Liver (tissue), 9 donors: ENCODE measurements around the gene ATG4B. TPM values are rescaled to one million over a fixed set of nuclear protein-coding genes. Genes with fewer than 3 reads are reported as not detected.

ENCODE experiments used
- DNase-seq: peaks from one replicate; pipeline ENCODE4 v3.0.0-alpha.2; 2017; ENCODE audit warnings: low spot score
- H3K27ac ChIP-seq, 2 donors: one replicate each; pipeline ENCODE4 v1.7.0; 2013; ENCODE audit warnings: inconsistent platforms in 2 of 2, low read length in 2 of 2, control low read depth in 1 of 2, low read depth in 1 of 2, mild to moderate bottlenecking in 1 of 2
- H3K27me3 ChIP-seq, 4 donors: one replicate each; pipeline versions ENCODE4 v1.6.1 to v1.7.0; 2013; ENCODE audit warnings: low read length in 3 of 4, inconsistent platforms in 1 of 4, mild to moderate bottlenecking in 1 of 4, moderate library complexity in 1 of 4; ENCODE audit not compliant: control insufficient read depth in 4 of 4, insufficient read depth in 4 of 4
- H3K36me3 ChIP-seq, 4 donors: one replicate each; pipeline versions ENCODE4 v1.6.1 to v1.7.0; 2013; ENCODE audit warnings: low read length in 3 of 4, mild to moderate bottlenecking in 3 of 4, low read depth in 1 of 4, moderate library complexity in 1 of 4; ENCODE audit not compliant: control insufficient read depth in 4 of 4, insufficient read depth in 3 of 4
- H3K4me1 ChIP-seq, 4 donors: one replicate each; pipeline versions ENCODE4 v1.6.1 to v1.7.0; 2013; ENCODE audit warnings: low read length in 3 of 4, mild to moderate bottlenecking in 3 of 4, moderate library complexity in 1 of 4; ENCODE audit not compliant: control insufficient read depth in 4 of 4, insufficient read depth in 4 of 4
- H3K4me3 ChIP-seq, 3 donors: one replicate each; pipeline versions ENCODE4 v1.6.1 to v1.7.0; 2013; ENCODE audit warnings: low read length in 3 of 3, control low read depth in 1 of 3, low read depth in 1 of 3, mild to moderate bottlenecking in 1 of 3
- H3K9ac ChIP-seq, 2 donors: one replicate each; pipeline ENCODE4 v1.7.0; 2013; ENCODE audit warnings: low read length in 2 of 2, mild to moderate bottlenecking in 2 of 2, moderate library complexity in 2 of 2, control low read depth in 1 of 2, low read depth in 1 of 2
- H3K9me3 ChIP-seq, 4 donors: one replicate each; pipeline versions ENCODE4 v1.6.1 to v1.7.0; 2013; ENCODE audit warnings: low read length in 3 of 4; ENCODE audit not compliant: control insufficient read depth in 4 of 4
- CTCF ChIP-seq: fragments of 150-350 bp; IDR thresholded peaks from 2 replicates; pipeline ENCODE4 v1.5.1; 2017; ENCODE audit warnings: improper control_type of control experiment, low read depth, low read length; ENCODE audit not compliant: missing input control
- EGR1 ChIP-seq, 2 donors: IDR thresholded peaks; 2 replicates each; pipeline ENCODE4 v1.6.1; 2016 to 2018; ENCODE audit warnings: antibody characterized with exemption in 2 of 2, low read depth in 2 of 2
- FOXA1 ChIP-seq: IDR thresholded peaks from 2 replicates; pipeline ENCODE4 v1.6.1; 2016; ENCODE audit warnings: antibody characterized with exemption
- FOXA2 ChIP-seq: IDR thresholded peaks from 2 replicates; pipeline ENCODE4 v1.6.1; 2016; ENCODE audit warnings: antibody characterized with exemption
- GABPA ChIP-seq, 2 donors: IDR thresholded peaks in 1 of 2; conservative IDR thresholded peaks in 1 of 2; 2 replicates each; pipeline ENCODE4 v1.6.1; 2016; ENCODE audit warnings: antibody characterized with exemption in 2 of 2, mild to moderate bottlenecking in 1 of 2, moderate library complexity in 1 of 2
- HNF4A ChIP-seq, 2 donors: conservative IDR thresholded peaks; 2 replicates each; pipeline ENCODE4 v1.6.1; 2016; ENCODE audit warnings: antibody characterized with exemption in 2 of 2, mild to moderate bottlenecking in 2 of 2
- HNF4G ChIP-seq: IDR thresholded peaks from 2 replicates; pipeline ENCODE4 v1.6.1; 2016; ENCODE audit warnings: antibody characterized with exemption
- JUND ChIP-seq, 2 donors: IDR thresholded peaks; 2 replicates each; pipeline ENCODE4 v1.6.1; 2016; ENCODE audit warnings: antibody characterized with exemption in 2 of 2
- MAX ChIP-seq: IDR thresholded peaks from 2 replicates; pipeline ENCODE4 v1.6.1; 2016; ENCODE audit warnings: antibody characterized with exemption
- NR2F2 ChIP-seq: IDR thresholded peaks from 2 replicates; pipeline ENCODE4 v1.6.1; 2016; ENCODE audit warnings: antibody characterized with exemption
- RAD21 ChIP-seq, 2 donors: IDR thresholded peaks; 2 replicates each; pipeline ENCODE4 v1.6.1; 2016; ENCODE audit warnings: antibody characterized with exemption in 2 of 2, mild to moderate bottlenecking in 2 of 2
- REST ChIP-seq: IDR thresholded peaks from 2 replicates; pipeline ENCODE4 v1.6.1; 2016; ENCODE audit warnings: antibody characterized with exemption, mild to moderate bottlenecking
- RXRA ChIP-seq, 2 donors: IDR thresholded peaks; 2 replicates each; pipeline ENCODE4 v1.6.1; 2017 to 2018; ENCODE audit warnings: antibody characterized with exemption in 2 of 2, mild to moderate bottlenecking in 1 of 2
- SP1 ChIP-seq: IDR thresholded peaks from 2 replicates; pipeline ENCODE4 v1.6.1; 2018; ENCODE audit warnings: antibody characterized with exemption, mild to moderate bottlenecking
- TAF1 ChIP-seq: conservative IDR thresholded peaks from 2 replicates; pipeline ENCODE4 v1.6.1; 2016; ENCODE audit warnings: antibody characterized with exemption, mild to moderate bottlenecking
- YY1 ChIP-seq: IDR thresholded peaks from 2 replicates; pipeline ENCODE4 v1.6.1; 2016; ENCODE audit warnings: antibody characterized with exemption, mild to moderate bottlenecking
- ZBTB33 ChIP-seq: IDR thresholded peaks from 2 replicates; pipeline ENCODE4 v1.6.1; 2016; ENCODE audit warnings: antibody characterized with exemption
- WGBS: extraction: QIAGEN DNeasy Blood & Tissue Kit; methylation state at CpG from one replicate; pipeline ENCODE4 v1.1.7; 2013; 5-methylcytosine and 5-hydroxymethylcytosine counted together
- polyA plus RNA-seq, 2 donors: library from polyadenylated mRNA; stranded (reverse) in 1 of 2; unstranded in 1 of 2; fragments of 200-250 nt in 1 of 2; fragments of >200 nt in 1 of 2; fragmentation: Nextera tagmentation in 1 of 2; extraction: Ambion mirVana in 1 of 2; gene quantifications; one replicate each; pipeline versions ENCODE4 v1.2.1 to v1.2.3, GENCODE V29; 2013 to 2015
- total RNA-seq, 2 donors: library from RNA; depleted of rRNA; stranded (reverse); fragments of >200 nt; gene quantifications; one replicate each; pipeline ENCODE4 v1.2.3, GENCODE V29; 2014
- TF ChIP-seq, protein P1 (sequence below): IDR thresholded peaks from 2 replicates; pipeline ENCODE4 v1.6.1; 2016; ENCODE audit warnings: antibody characterized with exemption
- donor health status: healthy.
- donor health status: healthy.
- donor health status: healthy.
- donor health status: healthy.
- donor health status: healthy.

ATG4B gene
- total and polyA plus RNA-seq, 4 donors = 31.0 to 50.3 (median 37.7) TPM

DNA sequence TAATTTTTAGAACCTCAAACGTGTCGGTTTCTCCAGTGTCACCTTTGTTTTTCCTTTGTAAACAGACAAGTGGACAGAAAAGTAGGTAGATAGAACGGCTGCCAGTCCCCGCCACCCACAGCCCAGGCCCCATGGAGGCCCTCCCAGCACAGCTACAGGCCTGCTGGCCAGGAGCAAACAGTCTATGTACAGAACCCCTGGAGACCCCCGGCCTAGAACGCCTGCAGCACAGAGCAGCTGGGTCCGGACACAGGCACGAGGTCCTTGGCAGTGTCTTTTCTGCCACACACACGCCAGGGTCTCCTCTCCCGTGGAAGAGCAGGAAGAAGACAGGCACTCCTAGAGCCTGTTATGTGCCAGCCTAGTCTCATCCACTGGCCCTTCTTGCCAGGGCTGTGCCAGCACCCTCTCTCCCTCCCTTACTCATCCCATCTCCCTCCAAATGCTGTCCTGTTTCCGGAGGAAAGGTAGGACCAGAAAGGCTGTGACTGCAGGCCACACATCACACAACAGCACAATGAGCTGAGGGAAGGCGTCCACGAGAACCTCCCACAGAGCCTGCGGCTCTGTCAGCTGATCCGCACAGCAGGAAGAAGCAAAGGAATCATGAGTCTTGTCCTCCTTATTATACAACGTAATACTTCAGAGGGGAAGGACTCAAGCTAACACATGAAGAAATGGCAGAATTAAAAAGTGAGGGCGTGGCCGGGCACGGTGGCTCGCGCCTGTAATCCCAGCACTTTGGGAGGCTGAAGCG lies 41.5 kb downstream of the ATG4B start:
- Histone ChIP-seq H3K4me3 (no peak overlapping the region), H3K9me3 (no peaks in the 10 kb centered on the region), H3K9ac (no peak overlapping the region), H3K27me3 (no peaks in the 10 kb centered on the region), H3K36me3 (peaks cover 0 to 13% (median under 1%) of the 10 kb centered on the region in 4 donors), H3K27ac (no peak overlapping the region), H3K4me1 (no peaks in the 10 kb centered on the region)
- no peak for TF ChIP-seq HNF4G
- TF ChIP-seq ZBTB33 = no peak
- TF ChIP-seq JUND (IDR thresholded peaks at IDR 0.05) = no peak
- no peak for TF ChIP-seq TAF1
- TF ChIP-seq FOXA2 = no peak
- no peak for TF ChIP-seq RXRA (IDR thresholded peaks at IDR 0.05)
- no peak for TF ChIP-seq GABPA (IDR thresholded peaks at IDR 0.05 in 1 of 2, conservative IDR thresholded peaks at IDR 0.05 in 1 of 2)
- no peak for TF ChIP-seq EGR1 (IDR thresholded peaks at IDR 0.05; ENCODE audit: low read depth in 2 of 2)
- TF ChIP-seq NR2F2 = no peak
- TF ChIP-seq FOXA1 = no peak
- no peak for TF ChIP-seq HNF4A (conservative IDR thresholded peaks at IDR 0.05)
- no peak for TF ChIP-seq SP1
- no peak for TF ChIP-seq YY1
- TF ChIP-seq, protein P1, sequence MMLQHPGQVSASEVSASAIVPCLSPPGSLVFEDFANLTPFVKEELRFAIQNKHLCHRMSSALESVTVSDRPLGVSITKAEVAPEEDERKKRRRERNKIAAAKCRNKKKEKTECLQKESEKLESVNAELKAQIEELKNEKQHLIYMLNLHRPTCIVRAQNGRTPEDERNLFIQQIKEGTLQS = no peak
- TF ChIP-seq RAD21 (IDR thresholded peaks at IDR 0.05) = no peak
- no peak for TF ChIP-seq CTCF
- no peak for TF ChIP-seq REST
- TF ChIP-seq MAX = no peak
- WGBS = 86% methylated on average over 22 of the region's 22 CpGs
- no peak for DNase-seq
